UCSD-AML1 (cell line): ENCODE measurements around the gene SETD1B.
"Not testable (repeated sequence)": the region's sequence is repeated elsewhere in the genome, so short reads cannot be mapped to it uniquely, and the experiment has no call there.

Experiments
- DNase-seq: peaks from one replicate; lab custom pipeline; 2025; ENCODE audit not compliant: unreplicated experiment; lab: John Stamatoyannopoulos, UW

Gene SETD1B

GRCh38 chr12:121803861-121804416 lies at the start of gene SETD1B:
TSS of gene SETD1B (plus strand) at chr12:121804009. CDS start at chr12:121804738, 729 bp downstream.
- peak; percentile 67 for DNase-seq

GRCh38 chr12:121754836-121755235 lies 49.0 kb upstream of the SETD1B start:
- no peak for DNase-seq

- no peak for DNase-seq
Observed at GRCh38 chr12:121755591-121755990, 48.2 kb upstream of the SETD1B start.

GRCh38 chr12:121758536-121758935 lies 45.3 kb upstream of the SETD1B start:
- DNase-seq = not testable (repeated sequence)

GRCh38 chr12:121762269-121762668 lies 41.5 kb upstream of the SETD1B start:
- no peak for DNase-seq

- DNase-seq = no peak
Observed at GRCh38 chr12:121764808-121765207, 39.0 kb upstream of the SETD1B start.

- DNase-seq = no peak
Observed at GRCh38 chr12:121765573-121765972, 38.2 kb upstream of the SETD1B start.

GRCh38 chr12:121766290-121767039 lies 37.3 kb upstream of the SETD1B start:
- DNase-seq = no peak

- no peak for DNase-seq
Observed at GRCh38 chr12:121767525-121768016, 36.2 kb upstream of the SETD1B start.

- DNase-seq = no peak
Observed at GRCh38 chr12:121769297-121769830, 34.4 kb upstream of the SETD1B start.

GRCh38 chr12:121769831-121770301 lies 33.9 kb upstream of the SETD1B start:
- DNase-seq = no peak

- DNase-seq = no peak
Observed at GRCh38 chr12:121770388-121770787, 33.4 kb upstream of the SETD1B start.

- no peak for DNase-seq
Observed at GRCh38 chr12:121770813-121771625, 32.8 kb upstream of the SETD1B start.

- DNase-seq = peak; percentile 67
Observed at GRCh38 chr12:121773011-121773777, 30.6 kb upstream of the SETD1B start.

- DNase-seq = no peak
Observed at GRCh38 chr12:121774968-121775474, 28.8 kb upstream of the SETD1B start.

GRCh38 chr12:121775501-121775900 lies 28.3 kb upstream of the SETD1B start:
- DNase-seq = no peak

GRCh38 chr12:121776190-121777098 lies 27.4 kb upstream of the SETD1B start:
- DNase-seq = peak; percentile 80

GRCh38 chr12:121778567-121779421 lies 25.0 kb upstream of the SETD1B start:
- peak; percentile 56 for DNase-seq
